Measurements from ENCODE around the gene EFCAB5.

- no peak for TF ChIP-seq CTCF (IDR thresholded peaks at IDR 0.05)
- no peak for TF ChIP-seq POLR2A (IDR thresholded peaks at IDR 0.05)
Observed at GRCh38 chr17:30074254-30074653, 132.8 kb downstream of the EFCAB5 start.

Measured in testis (tissue), 2 donors.